SU-DHL-6 (cell line): Measurements from ENCODE around the gene RUNX2.

Experiments
- H2AFZ ChIP-seq: fragments of 200-600 bp; sonication (generic); 2 replicates; pipeline ENCODE4 v1.6.1; 2014; ENCODE audit warnings: low read depth, mild to moderate bottlenecking, moderate library complexity, mixed read lengths, antibody characterized with exemption, low read length; ENCODE audit not compliant: severe bottlenecking
- H3F3A ChIP-seq: fragments of 200-600 bp; shearing (Covaris generic); 2 replicates; pipeline ENCODE4 v1.6.0; 2016; ENCODE audit warnings: antibody characterized with exemption, mild to moderate bottlenecking; ENCODE audit not compliant: insufficient read depth
- H3K27ac ChIP-seq: fragments of 200-600 bp; sonication (generic); 2 replicates; pipeline ENCODE4 v1.5.1; 2016; ENCODE audit warnings: low read depth, mild to moderate bottlenecking, low read length, moderate library complexity, mixed read lengths
- H3K27me3 ChIP-seq: fragments of 200-600 bp; sonication (generic), shearing (Covaris generic); 2 replicates; pipeline ENCODE4 v1.6.0; 2014; ENCODE audit warnings: mild to moderate bottlenecking, low read length
- H3K36me3 ChIP-seq: fragments of 200-600 bp; sonication (generic); 2 replicates; pipeline ENCODE4 v1.6.1; 2014; ENCODE audit warnings: mild to moderate bottlenecking, low read length, mixed read lengths
- H3K4me2 ChIP-seq: fragments of 300-600, 200-600 bp; shearing (Covaris generic), sonication (generic); 2 replicates; pipeline ENCODE4 v1.6.0; 2014; ENCODE audit warnings: low read length, low read depth, mild to moderate bottlenecking; ENCODE audit not compliant: poor library complexity, severe bottlenecking
- H3K4me3 ChIP-seq: fragments of 200-600 bp; sonication (generic); 2 replicates; pipeline ENCODE4 v1.5.1; 2014; ENCODE audit warnings: antibody characterized with exemption, low read length, mild to moderate bottlenecking, mixed read lengths; ENCODE audit not compliant: insufficient read depth, poor library complexity, severe bottlenecking
- H3K79me2 ChIP-seq: fragments of 200-600 bp; sonication (generic); 2 replicates; pipeline ENCODE4 v1.6.1; 2014; ENCODE audit warnings: mild to moderate bottlenecking, low read length, moderate library complexity; ENCODE audit not compliant: insufficient read depth
- H3K9ac ChIP-seq: fragments of 200-600 bp; sonication (generic); 2 replicates; pipeline ENCODE4 v1.7.0; 2014; ENCODE audit warnings: mild to moderate bottlenecking, low read length
- H3K9me2 ChIP-seq: fragments of 200-600 bp; sonication (generic); replicated peaks from 2 replicates; pipeline ENCODE4 v1.6.1; 2014; ENCODE audit warnings: low read length; ENCODE audit not compliant: insufficient read depth
- H3K9me3 ChIP-seq: fragments of 200-600 bp; sonication (generic); 2 replicates; pipeline ENCODE4 v1.6.1; 2014; ENCODE audit warnings: low read length, mixed read lengths; ENCODE audit not compliant: insufficient read depth
- H4K20me1 ChIP-seq: fragments of 200-600 bp; sonication (generic); 2 replicates; pipeline ENCODE4 v1.6.1; 2014; ENCODE audit warnings: low read depth, mild to moderate bottlenecking, antibody characterized with exemption, low read length, moderate library complexity, mixed read lengths
- CTCF ChIP-seq: fragments of 200-600 bp; sonication (generic); IDR thresholded peaks from one replicate; pipeline ENCODE4 v1.5.1; 2017; ENCODE audit warnings: antibody characterized with exemption, mild to moderate bottlenecking, low read length, moderate library complexity; ENCODE audit not compliant: insufficient read depth, poor library complexity, severe bottlenecking
- EZH2phosphoT487 ChIP-seq: fragments of 200-600 bp; sonication (generic), shearing (Covaris generic); conservative IDR thresholded peaks from 2 replicates; pipeline ENCODE4 v1.6.1; 2018; ENCODE audit warnings: mild to moderate bottlenecking, antibody characterized with exemption, low read length, moderate library complexity, mixed read lengths

RUNX2 gene

GRCh38 chr6:45538641-45539547 is 210.8 kb downstream of the RUNX2 start:
- Histone ChIP-seq H2AFZ (no peak overlapping the region), H3K27me3 (peaks cover 3% of the 10 kb centered on the region; the same call in 1 of the 2 replicates), H3K9me3 (no peaks in the 10 kb centered on the region), H3K4me3 (no peak overlapping the region), H4K20me1 (no peaks in the 10 kb centered on the region), H3K36me3 (no peaks in the 10 kb centered on the region), H3K27ac (no peak overlapping the region), H3F3A (no peaks in the 10 kb centered on the region), H3K9me2 (no peaks in the 10 kb centered on the region), H3K9ac (no peak overlapping the region), H3K4me2 (no peak overlapping the region), H3K79me2 (no peaks in the 10 kb centered on the region)
- TF ChIP-seq CTCF: no peak
- no peak for TF ChIP-seq EZH2phosphoT487

- no peak overlapping the region for H2AFZ ChIP-seq
- H3K27me3 ChIP-seq: peaks cover 3% of the 10 kb centered on the region; the same call in 1 of the 2 replicates
- no peaks in the 10 kb centered on the region for H3K9me2 ChIP-seq
- no peak overlapping the region for H3K4me3 ChIP-seq
- H3K79me2 ChIP-seq: no peaks in the 10 kb centered on the region
- no peak overlapping the region for H3K4me2 ChIP-seq
- H3K36me3 ChIP-seq: no peaks in the 10 kb centered on the region
- no peak for TF ChIP-seq EZH2phosphoT487
- no peak for TF ChIP-seq CTCF
- H3K9me3 ChIP-seq: no peaks in the 10 kb centered on the region
- H3K9ac ChIP-seq: no peak overlapping the region
- no peaks in the 10 kb centered on the region for H3F3A ChIP-seq
- H3K27ac ChIP-seq: no peak overlapping the region
- H4K20me1 ChIP-seq: no peaks in the 10 kb centered on the region
Observed at GRCh38 chr6:45540375-45540920, 212.3 kb downstream of the RUNX2 start.

GRCh38 chr6:45541934-45542333 is 213.8 kb downstream of the RUNX2 start:
- Histone ChIP-seq H2AFZ (no peak overlapping the region), H3F3A (no peaks in the 10 kb centered on the region), H3K9me2 (no peaks in the 10 kb centered on the region), H3K4me3 (no peak overlapping the region), H3K79me2 (no peaks in the 10 kb centered on the region), H3K27me3 (peaks cover 3% of the 10 kb centered on the region; the same call in 1 of the 2 replicates), H4K20me1 (no peaks in the 10 kb centered on the region), H3K4me2 (no peak overlapping the region), H3K36me3 (no peaks in the 10 kb centered on the region), H3K9ac (no peak overlapping the region), H3K27ac (no peak overlapping the region), H3K9me3 (no peaks in the 10 kb centered on the region)
- no peak for TF ChIP-seq CTCF
- TF ChIP-seq EZH2phosphoT487: no peak
